SK-N-SH (cell line): ENCODE measurements around the gene WWC2. TPM values are rescaled to one million over a fixed set of nuclear protein-coding genes. Genes with fewer than 3 reads are reported as not detected.

Experiments
- CTCF ChIA-PET: fragments of 300-600, 350-600 bp; formaldehyde crosslinking; extraction: SDS; loops from one replicate; lab custom pipeline; 2021; lab: Yijun Ruan, JAX
- POLR2A ChIA-PET: fragments of 350-600 bp; sonication (Branson Sonifier 250); formaldehyde crosslinking; extraction: SDS; loops from one replicate; lab custom pipeline; 2020; ENCODE audit warnings: antibody characterized with exemption, inconsistent platforms; lab: Yijun Ruan, JAX
- DNase-seq: peaks from one replicate; pipeline ENCODE4 v3.0.0; 2012
- H2AFZ ChIP-seq: fragments of 200-600 bp; sonication (generic); 2 replicates; pipeline ENCODE4 v1.8.1; 2016; ENCODE audit warnings: antibody characterized with exemption, mild to moderate bottlenecking, low read depth
- H3F3A ChIP-seq: fragments of 200-600 bp; sonication (generic); replicated peaks from 2 replicates; pipeline ENCODE3; 2016; ENCODE audit warnings: antibody characterized with exemption, mild to moderate bottlenecking; ENCODE audit not compliant: insufficient read depth
- H3K27ac ChIP-seq, 2 experiments: fragments of 200-500 bp in 1 of 2; fragments of 200-600 bp in 1 of 2; sonication (Bioruptor generic) in 1 of 2; sonication (generic), shearing (Covaris generic) in 1 of 2; 2 replicates each; pipeline versions ENCODE4 v1.5.1 to v1.6.1; 2014 to 2016; ENCODE audit warnings: low read depth in 2 of 2, inconsistent platforms in 1 of 2, low read length in 1 of 2, mild to moderate bottlenecking in 1 of 2, mixed read lengths in 1 of 2
- H3K27me3 ChIP-seq: fragments of 200-600 bp; sonication (generic), shearing (Covaris generic); 2 replicates; pipeline ENCODE4 v1.6.1; 2016; ENCODE audit warnings: mixed run types; ENCODE audit not compliant: insufficient read depth
- H3K36me3 ChIP-seq, 2 experiments: fragments of 200-500 bp in 1 of 2; fragments of 200-600 bp in 1 of 2; sonication (Bioruptor generic) in 1 of 2; sonication (generic) in 1 of 2; replicated peaks in 1 of 2; 2 replicates each; pipeline versions ENCODE3 to v1.5.1; 2014 to 2016; ENCODE audit warnings: low read length in 1 of 2, mild to moderate bottlenecking in 1 of 2; ENCODE audit not compliant: insufficient read depth in 2 of 2, control insufficient read depth in 1 of 2
- H3K4me1 ChIP-seq, 2 experiments: fragments of 200-500 bp in 1 of 2; fragments of 200-600 bp in 1 of 2; sonication (Bioruptor generic) in 1 of 2; sonication (generic), shearing (Covaris generic) in 1 of 2; 2 replicates each; pipeline versions ENCODE4 v1.5.1 to v1.6.1; 2014 to 2016; ENCODE audit warnings: low read depth in 1 of 2, low read length in 1 of 2, mixed run types in 1 of 2; ENCODE audit not compliant: insufficient read depth in 2 of 2, control insufficient read depth in 1 of 2
- H3K4me2 ChIP-seq: fragments of 200-600 bp; sonication (generic), shearing (Covaris generic); 2 replicates; pipeline ENCODE4 v1.6.1; 2017; ENCODE audit warnings: mixed run types
- H3K4me3 ChIP-seq, 2 experiments: fragments of 200-500 bp in 1 of 2; fragments of 200-600 bp in 1 of 2; sonication (Bioruptor generic) in 1 of 2; sonication (generic), shearing (Covaris generic) in 1 of 2; 2 replicates each; pipeline versions ENCODE4 v1.5.1 to v1.8.1; 2014 to 2016; ENCODE audit warnings: low read depth in 2 of 2, inconsistent platforms in 1 of 2, low read length in 1 of 2, mild to moderate bottlenecking in 1 of 2, mixed read lengths in 1 of 2, moderate library complexity in 1 of 2
- H3K79me2 ChIP-seq: fragments of 200-600 bp; sonication (generic); 2 replicates; pipeline ENCODE4 v1.8.1; 2017; ENCODE audit warnings: mild to moderate bottlenecking; ENCODE audit not compliant: insufficient read depth
- H3K9ac ChIP-seq: fragments of 200-600 bp; sonication (generic); 2 replicates; pipeline ENCODE4 v1.6.1; 2017; ENCODE audit warnings: mixed run types
- H3K9me2 ChIP-seq: fragments of 200-600 bp; sonication (generic); 2 replicates; pipeline ENCODE4 v1.6.1; 2017; ENCODE audit warnings: mixed run types
- H3K9me3 ChIP-seq: fragments of 200-600 bp; sonication (generic); 2 replicates; pipeline ENCODE4 v1.6.1; 2017; ENCODE audit warnings: mixed run types, mild to moderate bottlenecking, moderate library complexity
- H4K20me1 ChIP-seq: fragments of 200-600 bp; sonication (generic); 2 replicates; pipeline ENCODE4 v1.6.1; 2017; ENCODE audit warnings: mild to moderate bottlenecking, mixed run types; ENCODE audit not compliant: insufficient read depth
- EP300 ChIP-seq, 2 experiments: IDR thresholded peaks; 2 replicates each; pipeline versions ENCODE4 v1.4.0 to v1.6.1; 2012; ENCODE audit warnings: borderline replicate concordance in 1 of 2, low read depth in 1 of 2, low read length in 1 of 2
- FOSL2 ChIP-seq: IDR thresholded peaks from 2 replicates; pipeline ENCODE4 v1.4.0; 2012; ENCODE audit warnings: low read depth, mild to moderate bottlenecking, moderate library complexity, borderline replicate concordance
- GABPA ChIP-seq: IDR thresholded peaks from 2 replicates; pipeline ENCODE4 v1.4.0; 2012; ENCODE audit warnings: low read depth, mild to moderate bottlenecking
- NRF1 ChIP-seq: IDR thresholded peaks from 2 replicates; pipeline ENCODE4 v1.6.1; 2012; ENCODE audit warnings: low read depth, mild to moderate bottlenecking, low read length
- WGBS: methylation state at CpG from one replicate; pipeline ENCODE4 v1.1.6; 2017; ENCODE audit warnings: low lambda C conversion rate; 5-methylcytosine and 5-hydroxymethylcytosine counted together
- polyA plus RNA-seq, 3 experiments: library from polyadenylated mRNA; depleted of rRNA; stranded (reverse); fragments of >200 nt; gene quantifications; 2 replicates each; pipeline ENCODE4 v1.2.3, GENCODE V29; 2012
- TF ChIP-seq, protein P1 (sequence below): fragments of 200-600 bp; sonication (generic); IDR thresholded peaks from 2 replicates; pipeline ENCODE4 v1.6.1; 2017; ENCODE audit warnings: antibody characterized with exemption, mild to moderate bottlenecking, moderate library complexity

The WWC2 gene
- polyA plus RNA-seq, 1 of the 3 experiments (the other 2 are of a cell fraction) = 18.4 TPM

GRCh38 chr4:183146478-183146877 lies 47.4 kb downstream of the WWC2 start:
- Histone ChIP-seq H3K9me2 (no peaks in the 10 kb centered on the region), H3K4me2 (no peak overlapping the region), H3K4me3 (no peak overlapping the region), H3K4me1 (peaks cover 22 to 28% of the 10 kb centered on the region in 2 experiments), H3F3A (peaks cover 27% of the 10 kb centered on the region), H3K79me2 (peaks cover 87% of the 10 kb centered on the region), H3K9me3 (no peaks in the 10 kb centered on the region), H2AFZ (no peak overlapping the region), H3K36me3 (no peaks in the 10 kb centered on the region), H3K27me3 (no peaks in the 10 kb centered on the region), H3K9ac (no peak overlapping the region), H3K27ac (no peak overlapping the region), H4K20me1 (peaks cover 20% of the 10 kb centered on the region)
- 94% methylated on average over 4 of the region's 4 CpGs for whole genome bisulfite sequencing
- ChIA-PET CTCF (interaction anchor here (0.7 to 1.6 kb wide), 2 partner anchors 16 to 49 kb away, joined by 3 to 6 read pairs; no protein-coding TSS in a partner anchor), POLR2A (no interaction called here)
- no peak for TF ChIP-seq EP300 (IDR thresholded peaks at IDR 0.05; ENCODE audit: borderline replicate concordance in 1 of 2, low read depth in 1 of 2, low read length in 1 of 2)
- TF ChIP-seq, protein P1, sequence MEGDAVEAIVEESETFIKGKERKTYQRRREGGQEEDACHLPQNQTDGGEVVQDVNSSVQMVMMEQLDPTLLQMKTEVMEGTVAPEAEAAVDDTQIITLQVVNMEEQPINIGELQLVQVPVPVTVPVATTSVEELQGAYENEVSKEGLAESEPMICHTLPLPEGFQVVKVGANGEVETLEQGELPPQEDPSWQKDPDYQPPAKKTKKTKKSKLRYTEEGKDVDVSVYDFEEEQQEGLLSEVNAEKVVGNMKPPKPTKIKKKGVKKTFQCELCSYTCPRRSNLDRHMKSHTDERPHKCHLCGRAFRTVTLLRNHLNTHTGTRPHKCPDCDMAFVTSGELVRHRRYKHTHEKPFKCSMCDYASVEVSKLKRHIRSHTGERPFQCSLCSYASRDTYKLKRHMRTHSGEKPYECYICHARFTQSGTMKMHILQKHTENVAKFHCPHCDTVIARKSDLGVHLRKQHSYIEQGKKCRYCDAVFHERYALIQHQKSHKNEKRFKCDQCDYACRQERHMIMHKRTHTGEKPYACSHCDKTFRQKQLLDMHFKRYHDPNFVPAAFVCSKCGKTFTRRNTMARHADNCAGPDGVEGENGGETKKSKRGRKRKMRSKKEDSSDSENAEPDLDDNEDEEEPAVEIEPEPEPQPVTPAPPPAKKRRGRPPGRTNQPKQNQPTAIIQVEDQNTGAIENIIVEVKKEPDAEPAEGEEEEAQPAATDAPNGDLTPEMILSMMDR = no peak
- no peak for DNase-seq

GRCh38 chr4:183147196-183147595 lies 48.1 kb downstream of the WWC2 start:
- no peak for DNase-seq
- H3K9ac ChIP-seq = no peak overlapping the region
- H2AFZ ChIP-seq = no peak overlapping the region
- 100% methylated on average over 3 of the region's 3 CpGs for WGBS
- H3K79me2 ChIP-seq = peaks cover 89% of the 10 kb centered on the region
- no peaks in the 10 kb centered on the region for H3K27me3 ChIP-seq
- H3K4me3 ChIP-seq = no peak overlapping the region
- ChIA-PET CTCF (interaction anchor here (0.6 to 1.6 kb wide), 2 partner anchors 103 to 140 kb away, joined by 3 read pairs; no protein-coding TSS in a partner anchor), POLR2A (no interaction called here)
- H3K9me2 ChIP-seq = no peaks in the 10 kb centered on the region
- H3K9me3 ChIP-seq = no peaks in the 10 kb centered on the region
- TF ChIP-seq GABPA = no peak
- no peak overlapping the region for H3K4me2 ChIP-seq
- H3K36me3 ChIP-seq = no peaks in the 10 kb centered on the region
- peaks cover 16 to 20% of the 10 kb centered on the region in 2 experiments for H3K4me1 ChIP-seq
- H4K20me1 ChIP-seq = peaks cover 24% of the 10 kb centered on the region
- peaks cover 22% of the 10 kb centered on the region for H3F3A ChIP-seq
- no peak overlapping the region for H3K27ac ChIP-seq

- H3K79me2 ChIP-seq = peaks cover 88% of the 10 kb centered on the region
These were observed 48.9 kb downstream of the WWC2 start for GRCh38 chr4:183147983-183148382.

More at GRCh38 chr4:183147983-183148382, 48.9 kb downstream of the WWC2 start:
- CTCF ChIA-PET = interaction anchor here (1.6 kb wide), 1 partner anchor 102 kb away, joined by 3 read pairs; no protein-coding TSS in a partner anchor
- Histone ChIP-seq H3K27ac (no peak overlapping the region), H3K4me1 (peaks cover 9 to 15% of the 10 kb centered on the region in 2 experiments; a peak in 3 of 4 replicates), H3K9ac (no peak overlapping the region), H3K9me2 (no peaks in the 10 kb centered on the region), H3K9me3 (no peaks in the 10 kb centered on the region), H3K27me3 (no peaks in the 10 kb centered on the region), H3K36me3 (no peaks in the 10 kb centered on the region), H2AFZ (no peak overlapping the region), H4K20me1 (peaks cover 30% of the 10 kb centered on the region), H3K4me2 (no peak overlapping the region), H3K4me3 (no peak overlapping the region), H3F3A (peaks cover 14% of the 10 kb centered on the region)
- TF ChIP-seq FOSL2 (no peak), NRF1 (no peak)
- 98% methylated on average over 4 of the region's 4 CpGs for WGBS
- DNase-seq = no peak
- POLR2A ChIA-PET = no interaction called here
